MM.1S (cell line): ENCODE data around the gene ALS2.

Source experiments
- DNase-seq: peaks from one replicate; pipeline ENCODE4 v3.0.0-alpha.2; 2015
- H2AFZ ChIP-seq: fragments of 300-600 bp; sonication (generic); 2 replicates; pipeline ENCODE4 v1.6.0; 2016; ENCODE audit warnings: antibody characterized with exemption, low read length
- H3F3A ChIP-seq: fragments of 300-600 bp; sonication (generic); 2 replicates; pipeline ENCODE4 v1.6.1; 2016; ENCODE audit warnings: mild to moderate bottlenecking, antibody characterized with exemption, low read length, moderate library complexity, mixed read lengths; ENCODE audit not compliant: insufficient read depth
- H3K27ac ChIP-seq: fragments of 300-600 bp; sonication (generic); 2 replicates; pipeline ENCODE4 v1.5.1; 2016; ENCODE audit warnings: mild to moderate bottlenecking, low read length
- H3K27me3 ChIP-seq: fragments of 300-600 bp; sonication (generic); replicated peaks from 2 replicates; pipeline ENCODE4 v1.6.0; 2016; ENCODE audit warnings: low read length; ENCODE audit not compliant: insufficient read depth
- H3K36me3 ChIP-seq: fragments of 300-600 bp; sonication (generic); replicated peaks from 2 replicates; pipeline ENCODE4 v1.6.1; 2016; ENCODE audit warnings: mild to moderate bottlenecking, low read length, mixed read lengths; ENCODE audit not compliant: insufficient read depth
- H3K4me1 ChIP-seq: fragments of 300-600 bp; sonication (generic); 2 replicates; pipeline ENCODE4 v1.6.1; 2016; ENCODE audit warnings: low read length, mixed read lengths
- H3K4me2 ChIP-seq: fragments of 300-600 bp; sonication (generic); 2 replicates; pipeline ENCODE4 v1.6.0; 2016; ENCODE audit warnings: low read depth, low read length
- H3K4me3 ChIP-seq: fragments of 300-600 bp; sonication (generic); 2 replicates; pipeline ENCODE4 v1.5.1; 2016; ENCODE audit warnings: low read length, mixed read lengths
- H3K79me2 ChIP-seq: fragments of 300-600 bp; sonication (generic); 2 replicates; pipeline ENCODE4 v1.6.1; 2016; ENCODE audit warnings: mixed run types, low read length, mixed read lengths
- H3K9ac ChIP-seq: fragments of 300-600 bp; sonication (generic); 2 replicates; pipeline ENCODE4 v1.6.1; 2016; ENCODE audit warnings: low read length, mixed read lengths
- H3K9me2 ChIP-seq: fragments of 300-600 bp; sonication (generic); replicated peaks from 2 replicates; pipeline ENCODE4 v1.6.1; 2016; ENCODE audit warnings: mild to moderate bottlenecking, low read length, mixed read lengths; ENCODE audit not compliant: insufficient read depth
- H3K9me3 ChIP-seq: fragments of 300-600 bp; sonication (generic); replicated peaks from 2 replicates; pipeline ENCODE4 v1.6.1; 2016; ENCODE audit warnings: mild to moderate bottlenecking, low read length, mixed read lengths; ENCODE audit not compliant: insufficient read depth
- H4K20me1 ChIP-seq: fragments of 300-600 bp; sonication (generic); 2 replicates; pipeline ENCODE4 v1.6.1; 2016; ENCODE audit warnings: mild to moderate bottlenecking, low read length, moderate library complexity, mixed read lengths; ENCODE audit not compliant: insufficient read depth
- CTCF ChIP-seq: fragments of 300-600 bp; sonication (generic); IDR thresholded peaks from 2 replicates; pipeline ENCODE4 v1.5.1; 2016; ENCODE audit warnings: antibody characterized with exemption, low read length, mixed read lengths
- EZH2 ChIP-seq: fragments of 300-600 bp; sonication (generic); optimal IDR thresholded peaks from 2 replicates; pipeline ENCODE3; 2017; ENCODE audit warnings: low read depth, mild to moderate bottlenecking, antibody characterized with exemption, low read length, mixed read lengths
- EZH2phosphoT487 ChIP-seq: fragments of 300-600 bp; sonication (generic); IDR thresholded peaks from 2 replicates; pipeline ENCODE4 v1.6.1; 2018; ENCODE audit warnings: antibody characterized with exemption, low read length

ALS2 gene

GRCh38 chr2:201780674-201781493, at the start of gene ALS2:
Gene ALS2 (minus strand): TSS chr2:201780933. CDS start chr2:201768885, 12,048 bp downstream.
- DNase-seq = peak; percentile 93
- Histone ChIP-seq H3F3A (peaks cover 4% of the 10 kb centered on the region; the same call in 1 of the 2 replicates), H3K27me3 (0 out of 2 replicates have a peak, but pooled peaks cover 4% of the 10 kb centered on the region), H3K4me3 (peak within 1 kb of the TSS; percentile 79), H2AFZ (peak within 1 kb of the TSS; percentile 92), H3K79me2 (peaks cover 38% of the 10 kb centered on the region), H3K4me2 (peak within 1 kb of the TSS; percentile 96), H3K4me1 (peaks cover 9% of the 10 kb centered on the region; the same call in 1 of the 2 replicates), H3K9ac (peak within 1 kb of the TSS; percentile 57), H3K27ac (peak within 1 kb of the TSS; percentile 41; the same call in 1 of the 2 replicates), H3K36me3 (no peaks in the 10 kb centered on the region), H3K9me3 (no peaks in the 10 kb centered on the region), H4K20me1 (no peaks in the 10 kb centered on the region), H3K9me2 (no peaks in the 10 kb centered on the region)
- TF ChIP-seq CTCF = no peak
- no peak for TF ChIP-seq EZH2
- no peak for TF ChIP-seq EZH2phosphoT487

- Histone ChIP-seq H3K27me3 (no peaks in the 10 kb centered on the region), H4K20me1 (no peaks in the 10 kb centered on the region), H3K27ac (no peak overlapping the region), H3K9me3 (no peaks in the 10 kb centered on the region), H3K9ac (no peak overlapping the region), H3K4me2 (no peak overlapping the region), H3F3A (no peaks in the 10 kb centered on the region), H3K4me1 (no peaks in the 10 kb centered on the region), H3K36me3 (no peaks in the 10 kb centered on the region), H3K4me3 (no peak overlapping the region), H3K9me2 (no peaks in the 10 kb centered on the region), H2AFZ (no peak overlapping the region), H3K79me2 (no peaks in the 10 kb centered on the region)
- no peak for DNase-seq
- TF ChIP-seq EZH2phosphoT487 (no peak), CTCF (no peak), EZH2 (no peak)
These were observed 47.5 kb upstream of the ALS2 start for GRCh38 chr2:201828220-201828619.

- TF ChIP-seq EZH2 (no peak), EZH2phosphoT487 (no peak), CTCF (no peak)
- no peak overlapping the region for H3K27ac ChIP-seq
- no peaks in the 10 kb centered on the region for H3K9me3 ChIP-seq
- no peaks in the 10 kb centered on the region for H3K79me2 ChIP-seq
- H3K9ac ChIP-seq = no peak overlapping the region
- no peak overlapping the region for H3K4me3 ChIP-seq
- no peaks in the 10 kb centered on the region for H4K20me1 ChIP-seq
- no peaks in the 10 kb centered on the region for H3F3A ChIP-seq
- no peaks in the 10 kb centered on the region for H3K27me3 ChIP-seq
- no peak for DNase-seq
- no peak overlapping the region for H2AFZ ChIP-seq
- no peaks in the 10 kb centered on the region for H3K4me1 ChIP-seq
- H3K9me2 ChIP-seq = no peaks in the 10 kb centered on the region
- no peaks in the 10 kb centered on the region for H3K36me3 ChIP-seq
- H3K4me2 ChIP-seq = no peak overlapping the region
These were observed 46.9 kb upstream of the ALS2 start for GRCh38 chr2:201827621-201828020.
